GM18951 (cell line): ENCODE data around the gene RUSC1.

Source experiments
- POLR2A ChIP-seq: IDR thresholded peaks from 4 replicates; pipeline ENCODE4 v1.6.1; 2011; ENCODE audit warnings: mild to moderate bottlenecking; ENCODE audit not compliant: insufficient read length, insufficient read depth; ENCODE audit errors: extremely low read depth
- in situ Hi-C: fragments of 300-500 bp; cut with MboI; formaldehyde crosslinking; loops from one replicate; pipeline ENCODE4 v1.12.0; 2022; ENCODE audit warnings: low sequenced_read_pairs, mixed read lengths, inconsistent platforms; ENCODE audit not compliant: unreplicated experiment

Gene RUSC1

DNA sequence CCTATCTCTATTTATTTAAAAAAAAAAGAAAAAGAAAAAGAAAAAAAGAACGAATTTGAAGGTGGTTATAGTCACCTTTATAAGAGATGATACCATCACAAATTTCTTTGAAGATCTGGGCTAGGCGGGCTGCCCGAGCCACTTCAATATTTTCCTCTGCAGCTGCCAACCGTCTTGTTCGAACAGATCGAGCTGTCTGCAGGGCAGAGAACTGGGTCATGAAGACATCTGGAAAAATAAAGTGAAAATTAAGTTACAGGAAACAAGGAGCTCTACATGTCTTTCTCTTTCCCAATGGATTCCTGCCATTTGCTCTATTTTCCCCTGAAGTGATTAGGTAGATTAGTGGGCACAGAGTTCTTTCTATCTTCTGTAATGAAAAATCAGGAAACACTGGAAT is 31.9 kb downstream of the RUSC1 start:
- no peak for TF ChIP-seq POLR2A
- in situ Hi-C loops, result loop anchor here (25.0 kb wide), 1 partner anchor 235 kb away; no protein-coding TSS in a partner anchor

- in situ Hi-C loops, result loop anchor here (25.0 kb wide), 1 partner anchor 227 kb away; no protein-coding TSS in a partner anchor
- TF ChIP-seq POLR2A, result no peak
Observed at GRCh38 chr1:155360051-155360450, 39.4 kb downstream of the RUSC1 start.

GRCh38 chr1:155379180-155379579 is 58.5 kb downstream of the RUSC1 start:
- in situ Hi-C loops, result no loop called here
- TF ChIP-seq POLR2A, result no peak

GRCh38 chr1:155379631-155380090 is 59.0 kb downstream of the RUSC1 start:
- in situ Hi-C loops, result no loop called here
- no peak for TF ChIP-seq POLR2A
